Liver (tissue), 9 donors: Measurements from ENCODE around the gene YEATS2. TPM values are rescaled to one million over a fixed set of nuclear protein-coding genes. Genes with fewer than 3 reads are reported as not detected.

Source experiments
- DNase-seq: peaks from one replicate; pipeline ENCODE4 v3.0.0-alpha.2; 2017; ENCODE audit warnings: low spot score
- H3K27ac ChIP-seq, 2 donors: one replicate each; pipeline ENCODE4 v1.7.0; 2013; ENCODE audit warnings: inconsistent platforms in 2 of 2, low read length in 2 of 2, control low read depth in 1 of 2, low read depth in 1 of 2, mild to moderate bottlenecking in 1 of 2
- H3K27me3 ChIP-seq, 4 donors: one replicate each; pipeline versions ENCODE4 v1.6.1 to v1.7.0; 2013; ENCODE audit warnings: low read length in 3 of 4, inconsistent platforms in 1 of 4, mild to moderate bottlenecking in 1 of 4, moderate library complexity in 1 of 4; ENCODE audit not compliant: control insufficient read depth in 4 of 4, insufficient read depth in 4 of 4
- H3K36me3 ChIP-seq, 4 donors: one replicate each; pipeline versions ENCODE4 v1.6.1 to v1.7.0; 2013; ENCODE audit warnings: low read length in 3 of 4, mild to moderate bottlenecking in 3 of 4, low read depth in 1 of 4, moderate library complexity in 1 of 4; ENCODE audit not compliant: control insufficient read depth in 4 of 4, insufficient read depth in 3 of 4
- H3K4me1 ChIP-seq, 4 donors: one replicate each; pipeline versions ENCODE4 v1.6.1 to v1.7.0; 2013; ENCODE audit warnings: low read length in 3 of 4, mild to moderate bottlenecking in 3 of 4, moderate library complexity in 1 of 4; ENCODE audit not compliant: control insufficient read depth in 4 of 4, insufficient read depth in 4 of 4
- H3K4me3 ChIP-seq, 3 donors: one replicate each; pipeline versions ENCODE4 v1.6.1 to v1.7.0; 2013; ENCODE audit warnings: low read length in 3 of 3, control low read depth in 1 of 3, low read depth in 1 of 3, mild to moderate bottlenecking in 1 of 3
- H3K9ac ChIP-seq, 2 donors: one replicate each; pipeline ENCODE4 v1.7.0; 2013; ENCODE audit warnings: low read length in 2 of 2, mild to moderate bottlenecking in 2 of 2, moderate library complexity in 2 of 2, control low read depth in 1 of 2, low read depth in 1 of 2
- H3K9me3 ChIP-seq, 4 donors: one replicate each; pipeline versions ENCODE4 v1.6.1 to v1.7.0; 2013; ENCODE audit warnings: low read length in 3 of 4; ENCODE audit not compliant: control insufficient read depth in 4 of 4
- EGR1 ChIP-seq, 2 donors: IDR thresholded peaks; 2 replicates each; pipeline ENCODE4 v1.6.1; 2016 to 2018; ENCODE audit warnings: antibody characterized with exemption in 2 of 2, low read depth in 2 of 2
- FOXA1 ChIP-seq: IDR thresholded peaks from 2 replicates; pipeline ENCODE4 v1.6.1; 2016; ENCODE audit warnings: antibody characterized with exemption
- FOXA2 ChIP-seq: IDR thresholded peaks from 2 replicates; pipeline ENCODE4 v1.6.1; 2016; ENCODE audit warnings: antibody characterized with exemption
- GABPA ChIP-seq, 2 donors: IDR thresholded peaks in 1 of 2; conservative IDR thresholded peaks in 1 of 2; 2 replicates each; pipeline ENCODE4 v1.6.1; 2016; ENCODE audit warnings: antibody characterized with exemption in 2 of 2, mild to moderate bottlenecking in 1 of 2, moderate library complexity in 1 of 2
- HNF4A ChIP-seq, 2 donors: conservative IDR thresholded peaks; 2 replicates each; pipeline ENCODE4 v1.6.1; 2016; ENCODE audit warnings: antibody characterized with exemption in 2 of 2, mild to moderate bottlenecking in 2 of 2
- HNF4G ChIP-seq: IDR thresholded peaks from 2 replicates; pipeline ENCODE4 v1.6.1; 2016; ENCODE audit warnings: antibody characterized with exemption
- JUND ChIP-seq, 2 donors: IDR thresholded peaks; 2 replicates each; pipeline ENCODE4 v1.6.1; 2016; ENCODE audit warnings: antibody characterized with exemption in 2 of 2
- NR2F2 ChIP-seq: IDR thresholded peaks from 2 replicates; pipeline ENCODE4 v1.6.1; 2016; ENCODE audit warnings: antibody characterized with exemption
- RAD21 ChIP-seq, 2 donors: IDR thresholded peaks; 2 replicates each; pipeline ENCODE4 v1.6.1; 2016; ENCODE audit warnings: antibody characterized with exemption in 2 of 2, mild to moderate bottlenecking in 2 of 2
- RXRA ChIP-seq, 2 donors: IDR thresholded peaks; 2 replicates each; pipeline ENCODE4 v1.6.1; 2017 to 2018; ENCODE audit warnings: antibody characterized with exemption in 2 of 2, mild to moderate bottlenecking in 1 of 2
- SP1 ChIP-seq: IDR thresholded peaks from 2 replicates; pipeline ENCODE4 v1.6.1; 2018; ENCODE audit warnings: antibody characterized with exemption, mild to moderate bottlenecking
- TAF1 ChIP-seq: conservative IDR thresholded peaks from 2 replicates; pipeline ENCODE4 v1.6.1; 2016; ENCODE audit warnings: antibody characterized with exemption, mild to moderate bottlenecking
- YY1 ChIP-seq: IDR thresholded peaks from 2 replicates; pipeline ENCODE4 v1.6.1; 2016; ENCODE audit warnings: antibody characterized with exemption, mild to moderate bottlenecking
- WGBS: extraction: QIAGEN DNeasy Blood & Tissue Kit; methylation state at CpG from one replicate; pipeline ENCODE4 v1.1.7; 2013; 5-methylcytosine and 5-hydroxymethylcytosine counted together
- polyA plus RNA-seq, 2 donors: library from polyadenylated mRNA; stranded (reverse) in 1 of 2; unstranded in 1 of 2; fragments of 200-250 nt in 1 of 2; fragments of >200 nt in 1 of 2; fragmentation: Nextera tagmentation in 1 of 2; extraction: Ambion mirVana in 1 of 2; gene quantifications; one replicate each; pipeline versions ENCODE4 v1.2.1 to v1.2.3, GENCODE V29; 2013 to 2015
- total RNA-seq, 2 donors: library from RNA; depleted of rRNA; stranded (reverse); fragments of >200 nt; gene quantifications; one replicate each; pipeline ENCODE4 v1.2.3, GENCODE V29; 2014
- TF ChIP-seq, protein P1 (sequence below): IDR thresholded peaks from 2 replicates; pipeline ENCODE4 v1.6.1; 2016; ENCODE audit warnings: antibody characterized with exemption
- TF ChIP-seq, protein P2 (sequence below): IDR thresholded peaks from 2 replicates; pipeline ENCODE4 v1.6.1; 2016; ENCODE audit warnings: antibody characterized with exemption
- TF ChIP-seq, protein P3 (sequence below): IDR thresholded peaks from 2 replicates; pipeline ENCODE4 v1.6.1; 2016; ENCODE audit warnings: antibody characterized with exemption
- TF ChIP-seq, protein P4 (sequence below): fragments of 150-350 bp; IDR thresholded peaks from 2 replicates; pipeline ENCODE4 v1.5.1; 2017; ENCODE audit warnings: improper control_type of control experiment, low read depth, low read length; ENCODE audit not compliant: missing input control
- TF ChIP-seq, protein P5 (sequence below): IDR thresholded peaks from 2 replicates; pipeline ENCODE4 v1.6.1; 2016; ENCODE audit warnings: antibody characterized with exemption, mild to moderate bottlenecking
- donor health status: healthy.
- donor health status: healthy.
- donor health status: healthy.
- donor health status: healthy.
- donor health status: healthy.

The YEATS2 gene
- total and polyA plus RNA-seq, 4 donors: 1.5 to 9.4 (median 4.9) TPM

DNA sequence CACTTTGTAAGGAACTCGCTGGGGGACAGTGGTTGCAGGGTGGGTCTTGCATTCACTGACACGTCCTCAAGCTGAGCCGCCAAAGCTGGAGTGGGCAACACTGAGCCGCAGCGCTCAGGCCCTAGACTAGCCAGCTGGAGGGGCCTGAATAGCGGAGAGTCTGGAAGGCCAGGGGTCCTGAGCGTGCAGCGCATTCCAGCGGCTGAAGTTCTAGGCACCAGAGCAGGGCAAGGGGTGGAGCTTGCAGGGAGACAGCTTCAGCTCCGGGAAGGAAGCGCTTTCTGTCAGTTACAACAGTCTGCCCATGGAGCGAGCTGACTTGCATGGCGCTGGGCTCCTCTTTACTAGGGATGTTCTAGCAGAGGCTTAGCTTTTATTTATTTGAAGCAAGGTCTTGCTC is 125.0 kb downstream of the YEATS2 start:
- DNase-seq: no peak
- Histone ChIP-seq H3K27ac (no peak overlapping the region), H3K4me1 (peaks cover 0 to 16% (median 9%) of the 10 kb centered on the region in 4 donors), H3K4me3 (no peak overlapping the region), H3K9me3 (no peaks in the 10 kb centered on the region), H3K9ac (no peak overlapping the region), H3K36me3 (no peaks in the 10 kb centered on the region), H3K27me3 (no peaks in the 10 kb centered on the region)
- TF ChIP-seq SP1: no peak
- no peak for TF ChIP-seq JUND (IDR thresholded peaks at IDR 0.05)
- no peak for TF ChIP-seq GABPA (IDR thresholded peaks at IDR 0.05 in 1 of 2, conservative IDR thresholded peaks at IDR 0.05 in 1 of 2)
- TF ChIP-seq RXRA (IDR thresholded peaks at IDR 0.05): no peak
- TF ChIP-seq, protein P1, sequence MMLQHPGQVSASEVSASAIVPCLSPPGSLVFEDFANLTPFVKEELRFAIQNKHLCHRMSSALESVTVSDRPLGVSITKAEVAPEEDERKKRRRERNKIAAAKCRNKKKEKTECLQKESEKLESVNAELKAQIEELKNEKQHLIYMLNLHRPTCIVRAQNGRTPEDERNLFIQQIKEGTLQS: no peak
- no peak for TF ChIP-seq NR2F2
- TF ChIP-seq, protein P2, sequence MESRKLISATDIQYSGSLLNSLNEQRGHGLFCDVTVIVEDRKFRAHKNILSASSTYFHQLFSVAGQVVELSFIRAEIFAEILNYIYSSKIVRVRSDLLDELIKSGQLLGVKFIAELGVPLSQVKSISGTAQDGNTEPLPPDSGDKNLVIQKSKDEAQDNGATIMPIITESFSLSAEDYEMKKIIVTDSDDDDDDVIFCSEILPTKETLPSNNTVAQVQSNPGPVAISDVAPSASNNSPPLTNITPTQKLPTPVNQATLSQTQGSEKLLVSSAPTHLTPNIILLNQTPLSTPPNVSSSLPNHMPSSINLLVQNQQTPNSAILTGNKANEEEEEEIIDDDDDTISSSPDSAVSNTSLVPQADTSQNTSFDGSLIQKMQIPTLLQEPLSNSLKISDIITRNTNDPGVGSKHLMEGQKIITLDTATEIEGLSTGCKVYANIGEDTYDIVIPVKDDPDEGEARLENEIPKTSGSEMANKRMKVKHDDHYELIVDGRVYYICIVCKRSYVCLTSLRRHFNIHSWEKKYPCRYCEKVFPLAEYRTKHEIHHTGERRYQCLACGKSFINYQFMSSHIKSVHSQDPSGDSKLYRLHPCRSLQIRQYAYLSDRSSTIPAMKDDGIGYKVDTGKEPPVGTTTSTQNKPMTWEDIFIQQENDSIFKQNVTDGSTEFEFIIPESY: no peak
- TF ChIP-seq, protein P3, sequence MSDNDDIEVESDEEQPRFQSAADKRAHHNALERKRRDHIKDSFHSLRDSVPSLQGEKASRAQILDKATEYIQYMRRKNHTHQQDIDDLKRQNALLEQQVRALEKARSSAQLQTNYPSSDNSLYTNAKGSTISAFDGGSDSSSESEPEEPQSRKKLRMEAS: no peak
- no peak for TF ChIP-seq YY1
- no peak for TF ChIP-seq FOXA2
- no peak for TF ChIP-seq TAF1
- no peak for TF ChIP-seq RAD21 (IDR thresholded peaks at IDR 0.05)
- TF ChIP-seq EGR1 (IDR thresholded peaks at IDR 0.05; ENCODE audit: low read depth in 2 of 2): no peak
- TF ChIP-seq HNF4A (conservative IDR thresholded peaks at IDR 0.05): no peak
- no peak for TF ChIP-seq FOXA1
- TF ChIP-seq, protein P4, sequence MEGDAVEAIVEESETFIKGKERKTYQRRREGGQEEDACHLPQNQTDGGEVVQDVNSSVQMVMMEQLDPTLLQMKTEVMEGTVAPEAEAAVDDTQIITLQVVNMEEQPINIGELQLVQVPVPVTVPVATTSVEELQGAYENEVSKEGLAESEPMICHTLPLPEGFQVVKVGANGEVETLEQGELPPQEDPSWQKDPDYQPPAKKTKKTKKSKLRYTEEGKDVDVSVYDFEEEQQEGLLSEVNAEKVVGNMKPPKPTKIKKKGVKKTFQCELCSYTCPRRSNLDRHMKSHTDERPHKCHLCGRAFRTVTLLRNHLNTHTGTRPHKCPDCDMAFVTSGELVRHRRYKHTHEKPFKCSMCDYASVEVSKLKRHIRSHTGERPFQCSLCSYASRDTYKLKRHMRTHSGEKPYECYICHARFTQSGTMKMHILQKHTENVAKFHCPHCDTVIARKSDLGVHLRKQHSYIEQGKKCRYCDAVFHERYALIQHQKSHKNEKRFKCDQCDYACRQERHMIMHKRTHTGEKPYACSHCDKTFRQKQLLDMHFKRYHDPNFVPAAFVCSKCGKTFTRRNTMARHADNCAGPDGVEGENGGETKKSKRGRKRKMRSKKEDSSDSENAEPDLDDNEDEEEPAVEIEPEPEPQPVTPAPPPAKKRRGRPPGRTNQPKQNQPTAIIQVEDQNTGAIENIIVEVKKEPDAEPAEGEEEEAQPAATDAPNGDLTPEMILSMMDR: no peak
- no peak for TF ChIP-seq HNF4G
- TF ChIP-seq, protein P5, sequence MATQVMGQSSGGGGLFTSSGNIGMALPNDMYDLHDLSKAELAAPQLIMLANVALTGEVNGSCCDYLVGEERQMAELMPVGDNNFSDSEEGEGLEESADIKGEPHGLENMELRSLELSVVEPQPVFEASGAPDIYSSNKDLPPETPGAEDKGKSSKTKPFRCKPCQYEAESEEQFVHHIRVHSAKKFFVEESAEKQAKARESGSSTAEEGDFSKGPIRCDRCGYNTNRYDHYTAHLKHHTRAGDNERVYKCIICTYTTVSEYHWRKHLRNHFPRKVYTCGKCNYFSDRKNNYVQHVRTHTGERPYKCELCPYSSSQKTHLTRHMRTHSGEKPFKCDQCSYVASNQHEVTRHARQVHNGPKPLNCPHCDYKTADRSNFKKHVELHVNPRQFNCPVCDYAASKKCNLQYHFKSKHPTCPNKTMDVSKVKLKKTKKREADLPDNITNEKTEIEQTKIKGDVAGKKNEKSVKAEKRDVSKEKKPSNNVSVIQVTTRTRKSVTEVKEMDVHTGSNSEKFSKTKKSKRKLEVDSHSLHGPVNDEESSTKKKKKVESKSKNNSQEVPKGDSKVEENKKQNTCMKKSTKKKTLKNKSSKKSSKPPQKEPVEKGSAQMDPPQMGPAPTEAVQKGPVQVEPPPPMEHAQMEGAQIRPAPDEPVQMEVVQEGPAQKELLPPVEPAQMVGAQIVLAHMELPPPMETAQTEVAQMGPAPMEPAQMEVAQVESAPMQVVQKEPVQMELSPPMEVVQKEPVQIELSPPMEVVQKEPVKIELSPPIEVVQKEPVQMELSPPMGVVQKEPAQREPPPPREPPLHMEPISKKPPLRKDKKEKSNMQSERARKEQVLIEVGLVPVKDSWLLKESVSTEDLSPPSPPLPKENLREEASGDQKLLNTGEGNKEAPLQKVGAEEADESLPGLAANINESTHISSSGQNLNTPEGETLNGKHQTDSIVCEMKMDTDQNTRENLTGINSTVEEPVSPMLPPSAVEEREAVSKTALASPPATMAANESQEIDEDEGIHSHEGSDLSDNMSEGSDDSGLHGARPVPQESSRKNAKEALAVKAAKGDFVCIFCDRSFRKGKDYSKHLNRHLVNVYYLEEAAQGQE: no peak
- 90% methylated on average over 13 of the region's 13 CpGs for WGBS
